ENCODE results near the gene FUOM.

The FUOM gene

DNA sequence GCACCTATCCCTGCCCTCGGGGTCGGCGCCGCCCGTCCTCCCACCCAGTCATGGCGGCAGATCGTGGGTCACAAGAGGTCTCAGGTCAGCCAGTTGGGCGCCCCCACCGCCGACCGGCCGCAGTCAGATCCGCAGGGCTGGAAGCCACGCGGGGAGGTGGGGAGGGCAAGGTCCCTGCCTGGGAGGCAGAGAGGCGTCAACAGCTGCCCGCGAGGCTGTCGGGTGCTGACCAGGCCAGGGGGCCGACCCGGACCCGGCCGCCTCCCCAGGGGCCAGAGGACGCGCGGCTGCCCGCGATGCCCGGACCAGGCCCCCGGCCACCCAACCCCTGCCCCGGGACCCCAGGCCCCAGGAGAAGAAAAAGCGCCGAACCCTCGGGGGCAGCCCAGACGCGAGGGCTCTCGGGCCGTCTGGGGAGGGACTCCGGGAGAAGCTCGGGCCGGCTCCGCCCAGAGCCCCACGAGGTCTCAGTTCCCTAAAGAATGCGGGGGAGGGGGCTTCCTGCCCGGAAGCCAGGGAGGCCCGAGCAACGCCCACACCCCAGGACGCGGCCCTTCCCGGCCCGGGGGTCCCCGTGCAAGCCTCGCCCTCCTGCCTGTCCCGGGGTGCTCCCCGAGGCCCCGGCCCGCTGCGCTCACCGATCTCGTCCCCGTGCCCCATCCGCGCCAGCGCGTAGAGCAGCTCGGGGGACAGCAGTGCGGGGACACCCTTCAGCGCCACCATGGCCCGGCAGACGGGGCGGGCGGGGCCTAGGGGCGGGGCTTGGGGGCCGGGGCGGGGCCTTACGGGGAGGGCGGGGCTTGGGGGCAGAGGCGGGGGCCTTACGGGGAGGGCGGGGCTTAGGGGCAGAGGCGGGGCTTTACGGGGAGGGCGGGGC lies at the start of gene FUOM:
TSS of gene FUOM (minus strand) at position 735 of the 877 bp plus-strand sequence. CDS start at position 723, 12 bp downstream.
- no peak for DNase-seq (ENCODE audit: low read depth)

- DNase-seq (ENCODE audit: low read depth) = no peak
Observed at GRCh38 chr10:133405844-133406527, 48.2 kb upstream of the FUOM start.

DNA sequence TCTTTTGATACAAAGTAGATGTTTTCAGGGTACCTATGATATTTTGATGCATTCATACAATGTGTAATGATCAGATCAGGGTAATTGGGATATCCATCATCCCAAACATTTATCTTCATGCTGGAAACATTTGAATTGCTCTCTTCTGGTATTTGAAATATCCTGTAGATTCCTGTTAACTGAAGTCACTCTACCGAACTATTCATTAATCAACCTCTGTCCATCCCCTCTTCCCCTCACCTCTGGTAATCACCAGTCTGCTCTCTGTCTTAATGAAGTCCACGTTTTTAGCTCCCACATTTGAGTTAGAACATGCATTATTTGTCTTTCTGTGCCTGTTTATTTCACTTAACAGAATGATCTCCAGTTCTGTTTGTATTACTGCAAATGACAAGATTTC lies 47.5 kb upstream of the FUOM start:
- DNase-seq (ENCODE audit: low read depth) = no peak

DNA sequence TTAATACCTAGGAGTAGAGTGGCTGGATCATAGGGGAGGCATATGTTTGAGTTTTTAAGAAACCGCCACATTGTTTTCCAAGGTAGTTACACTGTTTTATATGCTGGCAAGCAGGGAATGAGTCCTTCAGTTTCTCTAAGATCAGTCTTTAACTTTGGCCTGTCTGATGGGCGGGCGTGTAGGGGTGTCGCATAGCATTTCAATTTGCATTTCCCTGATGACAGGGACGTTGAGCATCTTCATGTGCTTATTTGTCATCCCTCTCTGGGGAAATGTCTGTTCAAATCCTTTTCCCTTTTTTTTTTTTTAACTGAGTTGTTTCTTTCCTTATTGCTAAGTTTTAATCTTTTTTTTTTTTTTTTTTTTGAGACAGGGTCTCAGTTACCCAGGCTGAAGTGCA lies 46.0 kb upstream of the FUOM start:
- DNase-seq (ENCODE audit: low read depth) = no peak

GRCh38 chr10:133403359-133403758 lies 45.5 kb upstream of the FUOM start:
- DNase-seq (ENCODE audit: low read depth) = no peak

DNA sequence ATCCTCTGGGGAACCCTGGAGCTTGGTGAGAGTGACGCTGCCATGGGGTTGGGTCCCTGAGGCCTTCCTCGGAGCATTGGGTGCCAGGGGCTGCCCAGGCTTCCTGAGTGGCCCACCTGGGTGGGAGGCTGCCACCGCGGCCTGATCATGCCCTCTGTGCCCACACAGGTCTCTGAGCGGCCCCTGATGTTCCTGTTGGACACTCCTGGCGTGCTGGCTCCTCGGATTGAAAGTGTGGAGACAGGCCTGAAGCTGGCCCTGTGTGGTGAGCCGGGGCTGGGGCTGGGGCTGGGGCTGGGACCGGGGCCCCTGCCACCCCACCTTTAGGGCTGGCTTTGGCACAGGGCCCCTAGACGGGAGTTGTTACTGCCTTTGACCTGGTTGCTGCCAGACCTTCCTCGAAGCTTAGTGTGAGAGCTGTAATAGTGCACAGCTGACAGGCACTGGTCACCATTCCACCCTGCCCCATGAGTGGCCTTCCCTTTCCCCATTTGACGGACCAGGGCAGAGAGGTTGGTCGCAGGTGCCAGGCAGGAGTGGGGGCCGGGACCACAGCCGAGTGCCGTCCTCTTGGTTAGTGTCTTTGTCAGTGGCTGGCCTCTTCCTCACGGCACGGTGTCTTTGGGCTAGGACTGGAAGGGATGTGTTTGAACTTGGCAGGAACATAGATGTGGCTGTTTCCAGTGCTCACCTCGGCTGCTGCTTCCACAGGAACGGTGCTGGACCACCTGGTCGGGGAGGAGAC lies 44.3 kb upstream of the FUOM start:
- no peak for DNase-seq (ENCODE audit: low read depth)

- DNase-seq (ENCODE audit: low read depth) = no peak
Observed at GRCh38 chr10:133401500-133401899, 43.7 kb upstream of the FUOM start.

- no peak for DNase-seq (ENCODE audit: low read depth)
Observed at GRCh38 chr10:133400624-133401424, 43.0 kb upstream of the FUOM start.

DNA sequence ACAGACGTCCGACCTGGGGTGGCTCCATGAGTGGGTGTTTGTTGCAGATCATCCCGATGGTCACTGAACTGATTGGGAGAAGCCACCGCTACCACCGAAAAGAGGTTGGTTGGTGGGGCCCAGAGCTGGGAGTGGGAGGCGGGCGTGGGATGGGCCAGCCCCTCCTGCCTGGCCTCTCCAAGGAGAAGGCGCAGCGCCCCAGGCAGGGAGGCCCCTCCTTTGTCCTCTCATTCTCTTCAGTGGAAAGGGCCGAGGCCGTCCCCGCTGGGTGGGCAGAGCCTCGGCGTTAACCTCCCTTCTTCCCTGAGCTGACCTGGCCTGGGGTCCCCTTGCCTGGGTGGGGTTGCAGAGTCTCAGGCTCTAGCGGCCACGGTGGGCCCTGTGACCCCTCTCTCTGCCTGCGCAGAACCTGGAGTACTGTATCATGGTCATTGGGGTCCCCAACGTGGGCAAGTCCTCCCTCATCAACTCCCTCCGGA lies 41.3 kb upstream of the FUOM start:
- no peak for DNase-seq (ENCODE audit: low read depth)

DNA sequence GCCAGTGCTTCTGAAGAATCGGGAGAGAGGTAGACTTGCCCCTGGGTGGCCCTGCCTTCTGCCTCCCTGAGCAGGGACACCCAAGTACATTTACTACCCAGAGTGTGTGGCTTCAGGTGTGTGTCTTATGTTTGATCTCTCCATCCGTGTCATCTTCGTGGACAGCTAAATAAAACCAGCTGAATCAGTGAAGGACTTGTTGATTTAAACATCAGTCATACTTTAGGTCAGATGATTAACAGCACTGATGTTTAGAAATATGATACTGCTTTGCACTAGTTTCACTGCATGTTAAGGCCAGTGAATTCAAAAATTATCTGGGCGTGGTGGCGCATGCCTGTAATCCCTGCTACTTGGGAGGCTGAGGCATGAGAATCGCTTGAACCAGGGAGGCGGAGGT lies 40.1 kb upstream of the FUOM start:
- no peak for DNase-seq (ENCODE audit: low read depth)

- DNase-seq (ENCODE audit: low read depth) = no peak
Observed at GRCh38 chr10:133396035-133396624, 38.3 kb upstream of the FUOM start.

- no peak for DNase-seq (ENCODE audit: low read depth)
Observed at GRCh38 chr10:133394801-133395221, 37.0 kb upstream of the FUOM start.

- DNase-seq (ENCODE audit: low read depth) = peak; percentile 83
Observed at GRCh38 chr10:133394064-133394663, 36.3 kb upstream of the FUOM start, which contains the start of gene MTG1. Gene MTG1 (plus strand): TSS chr10:133394157. CDS start chr10:133394221, 64 bp downstream.

DNA sequence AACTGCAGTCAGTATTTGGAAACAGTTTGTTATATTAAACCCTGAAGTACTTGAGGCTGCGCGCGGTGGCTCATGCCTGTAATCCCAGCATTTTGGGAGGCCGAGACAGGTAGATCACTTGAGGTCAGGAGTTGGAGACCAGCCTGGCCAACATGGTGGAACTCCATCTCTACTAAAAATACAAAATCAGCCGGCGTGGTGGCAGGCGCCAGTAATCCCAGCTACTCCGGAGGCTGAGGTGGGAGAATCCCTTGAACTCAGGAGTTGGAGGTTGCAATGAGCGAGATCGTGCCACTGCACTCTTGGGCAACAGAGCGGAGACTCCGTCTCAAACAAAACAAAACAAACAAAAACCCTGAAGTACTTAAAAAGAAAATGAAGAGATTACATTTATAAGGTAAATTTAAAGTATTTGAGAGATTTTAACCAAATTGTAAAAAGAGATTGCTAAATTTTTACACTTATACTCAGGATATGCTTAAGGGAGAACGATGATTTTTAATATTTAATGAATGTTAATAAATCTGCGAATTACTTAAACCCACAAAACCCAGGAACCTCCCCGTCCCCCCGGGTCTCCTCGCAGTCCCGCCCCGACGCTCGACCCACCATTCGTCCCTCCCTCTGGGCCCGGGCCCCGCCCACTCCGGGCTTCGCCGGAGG lies 35.7 kb upstream of the FUOM start:
- no peak for DNase-seq (ENCODE audit: low read depth)

DNA sequence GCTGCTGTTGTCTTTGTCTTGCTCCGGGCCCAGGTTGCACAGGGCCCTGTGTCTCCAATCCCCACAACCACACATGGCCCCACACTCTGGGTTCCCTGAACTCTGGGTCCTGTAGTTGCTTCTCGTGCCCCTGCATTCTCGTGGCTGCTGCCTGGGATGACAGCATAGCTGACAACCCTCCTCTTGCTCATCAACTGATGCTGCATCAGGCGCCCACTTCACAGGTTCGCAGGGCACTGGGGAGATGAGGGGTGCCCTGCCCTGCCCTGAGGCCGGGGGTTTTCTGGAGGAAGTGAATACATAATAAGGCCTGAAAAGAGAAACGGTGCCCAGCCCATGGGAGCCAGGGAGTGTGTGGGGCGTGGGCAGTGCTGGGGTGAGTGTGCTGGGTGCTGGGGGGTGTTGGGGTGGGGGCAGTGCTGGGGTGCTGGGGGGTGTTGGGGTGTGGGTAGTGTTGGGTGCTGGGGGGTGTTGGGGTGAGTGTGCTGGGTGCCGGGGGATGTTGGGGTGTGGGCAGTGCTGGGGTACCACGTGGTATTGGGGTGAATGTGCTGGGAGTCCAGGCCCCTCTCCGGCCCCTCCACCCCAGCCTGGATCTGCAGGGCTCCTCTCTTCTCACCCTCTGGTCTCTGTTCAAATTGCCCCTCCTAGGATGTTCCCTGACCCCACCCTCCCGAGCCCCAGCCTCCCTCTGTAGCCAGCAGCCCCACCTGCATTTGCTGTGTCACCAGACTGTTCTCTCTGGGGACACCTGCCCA lies 34.1 kb upstream of the FUOM start:
- DNase-seq (ENCODE audit: low read depth) = no peak

DNA sequence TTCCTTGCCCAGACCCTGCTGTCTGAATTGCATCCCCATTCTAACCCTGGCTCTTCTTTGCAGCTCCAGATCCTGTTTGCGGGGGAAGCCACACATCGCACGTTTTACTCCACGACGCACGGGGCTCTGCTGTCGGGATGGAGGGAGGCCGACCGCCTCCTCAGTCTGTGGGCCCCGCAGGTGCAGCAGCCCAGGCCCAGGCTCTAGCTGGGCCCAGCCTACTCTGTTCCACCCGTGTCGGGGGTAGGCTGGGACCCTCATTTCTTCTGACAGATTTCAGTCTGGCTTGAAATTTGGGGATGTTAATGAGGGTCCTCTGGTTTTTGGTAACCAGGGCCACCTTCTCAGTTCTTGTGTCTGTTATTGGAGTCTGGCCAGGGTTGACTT lies 33.4 kb upstream of the FUOM start:
- no peak for DNase-seq (ENCODE audit: low read depth)

GRCh38 chr10:133390597-133391248 lies 32.9 kb upstream of the FUOM start:
- DNase-seq (ENCODE audit: low read depth) = no peak

- DNase-seq (ENCODE audit: low read depth) = no peak
Observed at GRCh38 chr10:133388973-133389818, 31.4 kb upstream of the FUOM start.

All from fibroblast of the conjunctiva (primary cell).